HEK293 (cell line): ENCODE results near the gene RIPPLY2.

ENCODE experiments used
- PRDM1 ChIP-seq: fragments of 450-650 bp; formaldehyde crosslinking; IDR thresholded peaks from 2 replicates; pipeline ENCODE4; 2016; ENCODE audit warnings: missing biosample characterization, missing genetic modification characterization
- ZBTB20 ChIP-seq: fragments of 450-650 bp; formaldehyde crosslinking; IDR thresholded peaks from 2 replicates; pipeline ENCODE4 v1.5.1; 2016; ENCODE audit warnings: missing biosample characterization, missing genetic modification characterization
- ZBTB21 ChIP-seq: fragments of 450-650 bp; formaldehyde crosslinking; IDR thresholded peaks from 2 replicates; pipeline ENCODE4 v1.5.1; 2017; ENCODE audit warnings: missing biosample characterization, missing genetic modification characterization
- ZNF521 ChIP-seq: fragments of 450-650 bp; formaldehyde crosslinking; IDR thresholded peaks from 2 replicates; pipeline ENCODE4 v1.5.1; 2017; ENCODE audit warnings: missing biosample characterization, mild to moderate bottlenecking, missing genetic modification characterization
- ZNF561 ChIP-seq: fragments of 450-650 bp; IDR thresholded peaks from 2 replicates; pipeline ENCODE4 v1.5.1; 2018; ENCODE audit warnings: missing biosample characterization, missing genetic modification characterization, borderline replicate concordance
- TF ChIP-seq, protein P1 (sequence below): fragments of 450-650 bp; formaldehyde crosslinking; IDR thresholded peaks from 2 replicates; pipeline ENCODE4 v1.5.1; 2016; ENCODE audit warnings: missing biosample characterization, missing genetic modification characterization
- TF ChIP-seq, protein P2 (sequence below): fragments of 450-650 bp; formaldehyde crosslinking; IDR thresholded peaks from 2 replicates; pipeline ENCODE4 v1.5.1; 2016; ENCODE audit warnings: missing biosample characterization, missing genetic modification characterization, low read depth
- TF ChIP-seq, protein P3 (sequence below): fragments of 450-650 bp; formaldehyde crosslinking; conservative IDR thresholded peaks from 2 replicates; pipeline ENCODE4 v1.5.1; 2016; ENCODE audit warnings: low read depth, missing biosample characterization, missing genetic modification characterization
- TF ChIP-seq, protein P4 (sequence below): fragments of 450-650 bp; formaldehyde crosslinking; IDR thresholded peaks from 2 replicates; pipeline ENCODE4 v1.5.1; 2016; ENCODE audit warnings: missing biosample characterization, missing genetic modification characterization
- TF ChIP-seq, protein P5 (sequence below): fragments of 450-650 bp; formaldehyde crosslinking; IDR thresholded peaks from 2 replicates; pipeline ENCODE4 v1.5.1; 2016; ENCODE audit warnings: missing biosample characterization, missing genetic modification characterization
- TF ChIP-seq, protein P6 (sequence below): fragments of 450-650 bp; formaldehyde crosslinking; IDR thresholded peaks from 2 replicates; pipeline ENCODE4 v1.5.1; 2016; ENCODE audit warnings: missing biosample characterization, missing genetic modification characterization

DNA sequence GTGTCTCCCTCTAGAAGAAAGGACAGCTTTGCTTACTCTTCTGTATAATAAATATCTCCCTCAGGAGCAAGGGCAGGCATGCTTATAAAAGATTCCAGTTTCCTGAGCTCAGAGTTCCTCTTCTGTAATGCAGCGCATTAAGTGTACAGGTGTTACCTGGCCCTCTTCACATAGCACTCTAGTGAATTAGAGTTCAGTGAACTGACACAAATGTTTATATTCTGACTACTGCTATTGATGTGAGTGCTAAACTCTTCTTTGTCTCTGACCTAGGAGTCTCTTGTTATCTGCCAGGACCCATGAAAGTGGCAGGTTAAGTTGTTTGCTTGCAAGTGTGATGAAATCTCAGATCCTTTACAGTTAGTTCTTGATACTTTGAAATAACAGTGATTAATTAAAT is 39.9 kb downstream of the RIPPLY2 start:
- TF ChIP-seq, protein P1, sequence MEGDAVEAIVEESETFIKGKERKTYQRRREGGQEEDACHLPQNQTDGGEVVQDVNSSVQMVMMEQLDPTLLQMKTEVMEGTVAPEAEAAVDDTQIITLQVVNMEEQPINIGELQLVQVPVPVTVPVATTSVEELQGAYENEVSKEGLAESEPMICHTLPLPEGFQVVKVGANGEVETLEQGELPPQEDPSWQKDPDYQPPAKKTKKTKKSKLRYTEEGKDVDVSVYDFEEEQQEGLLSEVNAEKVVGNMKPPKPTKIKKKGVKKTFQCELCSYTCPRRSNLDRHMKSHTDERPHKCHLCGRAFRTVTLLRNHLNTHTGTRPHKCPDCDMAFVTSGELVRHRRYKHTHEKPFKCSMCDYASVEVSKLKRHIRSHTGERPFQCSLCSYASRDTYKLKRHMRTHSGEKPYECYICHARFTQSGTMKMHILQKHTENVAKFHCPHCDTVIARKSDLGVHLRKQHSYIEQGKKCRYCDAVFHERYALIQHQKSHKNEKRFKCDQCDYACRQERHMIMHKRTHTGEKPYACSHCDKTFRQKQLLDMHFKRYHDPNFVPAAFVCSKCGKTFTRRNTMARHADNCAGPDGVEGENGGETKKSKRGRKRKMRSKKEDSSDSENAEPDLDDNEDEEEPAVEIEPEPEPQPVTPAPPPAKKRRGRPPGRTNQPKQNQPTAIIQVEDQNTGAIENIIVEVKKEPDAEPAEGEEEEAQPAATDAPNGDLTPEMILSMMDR, result no peak
- no peak for TF ChIP-seq ZBTB21 (tag by site-specific recombination)
- no peak for TF ChIP-seq ZBTB20 (tag by site-specific recombination)
- TF ChIP-seq, protein P2, sequence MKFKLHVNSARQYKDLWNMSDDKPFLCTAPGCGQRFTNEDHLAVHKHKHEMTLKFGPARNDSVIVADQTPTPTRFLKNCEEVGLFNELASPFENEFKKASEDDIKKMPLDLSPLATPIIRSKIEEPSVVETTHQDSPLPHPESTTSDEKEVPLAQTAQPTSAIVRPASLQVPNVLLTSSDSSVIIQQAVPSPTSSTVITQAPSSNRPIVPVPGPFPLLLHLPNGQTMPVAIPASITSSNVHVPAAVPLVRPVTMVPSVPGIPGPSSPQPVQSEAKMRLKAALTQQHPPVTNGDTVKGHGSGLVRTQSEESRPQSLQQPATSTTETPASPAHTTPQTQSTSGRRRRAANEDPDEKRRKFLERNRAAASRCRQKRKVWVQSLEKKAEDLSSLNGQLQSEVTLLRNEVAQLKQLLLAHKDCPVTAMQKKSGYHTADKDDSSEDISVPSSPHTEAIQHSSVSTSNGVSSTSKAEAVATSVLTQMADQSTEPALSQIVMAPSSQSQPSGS (tag by site-specific recombination), result no peak
- TF ChIP-seq, protein P3, sequence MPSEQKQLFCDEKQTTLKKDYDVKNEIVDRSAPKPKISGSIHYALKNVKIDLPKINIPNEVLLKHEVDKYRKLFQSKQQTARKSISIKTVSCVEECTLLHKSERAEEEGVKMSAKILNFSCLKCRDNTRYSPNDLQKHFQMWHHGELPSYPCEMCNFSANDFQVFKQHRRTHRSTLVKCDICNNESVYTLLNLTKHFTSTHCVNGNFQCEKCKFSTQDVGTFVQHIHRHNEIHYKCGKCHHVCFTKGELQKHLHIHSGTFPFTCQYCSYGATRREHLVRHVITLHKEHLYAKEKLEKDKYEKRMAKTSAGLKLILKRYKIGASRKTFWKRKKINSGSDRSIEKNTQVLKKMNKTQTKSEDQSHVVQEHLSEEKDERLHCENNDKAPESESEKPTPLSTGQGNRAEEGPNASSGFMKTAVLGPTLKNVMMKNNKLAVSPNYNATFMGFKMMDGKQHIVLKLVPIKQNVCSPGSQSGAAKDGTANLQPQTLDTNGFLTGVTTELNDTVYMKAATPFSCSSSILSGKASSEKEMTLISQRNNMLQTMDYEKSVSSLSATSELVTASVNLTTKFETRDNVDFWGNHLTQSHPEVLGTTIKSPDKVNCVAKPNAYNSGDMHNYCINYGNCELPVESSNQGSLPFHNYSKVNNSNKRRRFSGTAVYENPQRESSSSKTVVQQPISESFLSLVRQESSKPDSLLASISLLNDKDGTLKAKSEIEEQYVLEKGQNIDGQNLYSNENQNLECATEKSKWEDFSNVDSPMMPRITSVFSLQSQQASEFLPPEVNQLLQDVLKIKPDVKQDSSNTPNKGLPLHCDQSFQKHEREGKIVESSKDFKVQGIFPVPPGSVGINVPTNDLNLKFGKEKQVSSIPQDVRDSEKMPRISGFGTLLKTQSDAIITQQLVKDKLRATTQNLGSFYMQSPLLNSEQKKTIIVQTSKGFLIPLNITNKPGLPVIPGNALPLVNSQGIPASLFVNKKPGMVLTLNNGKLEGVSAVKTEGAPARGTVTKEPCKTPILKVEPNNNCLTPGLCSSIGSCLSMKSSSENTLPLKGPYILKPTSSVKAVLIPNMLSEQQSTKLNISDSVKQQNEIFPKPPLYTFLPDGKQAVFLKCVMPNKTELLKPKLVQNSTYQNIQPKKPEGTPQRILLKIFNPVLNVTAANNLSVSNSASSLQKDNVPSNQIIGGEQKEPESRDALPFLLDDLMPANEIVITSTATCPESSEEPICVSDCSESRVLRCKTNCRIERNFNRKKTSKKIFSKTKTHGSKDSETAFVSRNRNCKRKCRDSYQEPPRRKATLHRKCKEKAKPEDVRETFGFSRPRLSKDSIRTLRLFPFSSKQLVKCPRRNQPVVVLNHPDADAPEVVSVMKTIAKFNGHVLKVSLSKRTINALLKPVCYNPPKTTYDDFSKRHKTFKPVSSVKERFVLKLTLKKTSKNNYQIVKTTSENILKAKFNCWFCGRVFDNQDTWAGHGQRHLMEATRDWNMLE (tag by site-specific recombination), result no peak
- TF ChIP-seq ZNF521 (tag by site-specific recombination), result no peak
- no peak for TF ChIP-seq PRDM1
- TF ChIP-seq, protein P4, sequence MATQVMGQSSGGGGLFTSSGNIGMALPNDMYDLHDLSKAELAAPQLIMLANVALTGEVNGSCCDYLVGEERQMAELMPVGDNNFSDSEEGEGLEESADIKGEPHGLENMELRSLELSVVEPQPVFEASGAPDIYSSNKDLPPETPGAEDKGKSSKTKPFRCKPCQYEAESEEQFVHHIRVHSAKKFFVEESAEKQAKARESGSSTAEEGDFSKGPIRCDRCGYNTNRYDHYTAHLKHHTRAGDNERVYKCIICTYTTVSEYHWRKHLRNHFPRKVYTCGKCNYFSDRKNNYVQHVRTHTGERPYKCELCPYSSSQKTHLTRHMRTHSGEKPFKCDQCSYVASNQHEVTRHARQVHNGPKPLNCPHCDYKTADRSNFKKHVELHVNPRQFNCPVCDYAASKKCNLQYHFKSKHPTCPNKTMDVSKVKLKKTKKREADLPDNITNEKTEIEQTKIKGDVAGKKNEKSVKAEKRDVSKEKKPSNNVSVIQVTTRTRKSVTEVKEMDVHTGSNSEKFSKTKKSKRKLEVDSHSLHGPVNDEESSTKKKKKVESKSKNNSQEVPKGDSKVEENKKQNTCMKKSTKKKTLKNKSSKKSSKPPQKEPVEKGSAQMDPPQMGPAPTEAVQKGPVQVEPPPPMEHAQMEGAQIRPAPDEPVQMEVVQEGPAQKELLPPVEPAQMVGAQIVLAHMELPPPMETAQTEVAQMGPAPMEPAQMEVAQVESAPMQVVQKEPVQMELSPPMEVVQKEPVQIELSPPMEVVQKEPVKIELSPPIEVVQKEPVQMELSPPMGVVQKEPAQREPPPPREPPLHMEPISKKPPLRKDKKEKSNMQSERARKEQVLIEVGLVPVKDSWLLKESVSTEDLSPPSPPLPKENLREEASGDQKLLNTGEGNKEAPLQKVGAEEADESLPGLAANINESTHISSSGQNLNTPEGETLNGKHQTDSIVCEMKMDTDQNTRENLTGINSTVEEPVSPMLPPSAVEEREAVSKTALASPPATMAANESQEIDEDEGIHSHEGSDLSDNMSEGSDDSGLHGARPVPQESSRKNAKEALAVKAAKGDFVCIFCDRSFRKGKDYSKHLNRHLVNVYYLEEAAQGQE (tag by site-specific recombination), result no peak
- TF ChIP-seq, protein P5, sequence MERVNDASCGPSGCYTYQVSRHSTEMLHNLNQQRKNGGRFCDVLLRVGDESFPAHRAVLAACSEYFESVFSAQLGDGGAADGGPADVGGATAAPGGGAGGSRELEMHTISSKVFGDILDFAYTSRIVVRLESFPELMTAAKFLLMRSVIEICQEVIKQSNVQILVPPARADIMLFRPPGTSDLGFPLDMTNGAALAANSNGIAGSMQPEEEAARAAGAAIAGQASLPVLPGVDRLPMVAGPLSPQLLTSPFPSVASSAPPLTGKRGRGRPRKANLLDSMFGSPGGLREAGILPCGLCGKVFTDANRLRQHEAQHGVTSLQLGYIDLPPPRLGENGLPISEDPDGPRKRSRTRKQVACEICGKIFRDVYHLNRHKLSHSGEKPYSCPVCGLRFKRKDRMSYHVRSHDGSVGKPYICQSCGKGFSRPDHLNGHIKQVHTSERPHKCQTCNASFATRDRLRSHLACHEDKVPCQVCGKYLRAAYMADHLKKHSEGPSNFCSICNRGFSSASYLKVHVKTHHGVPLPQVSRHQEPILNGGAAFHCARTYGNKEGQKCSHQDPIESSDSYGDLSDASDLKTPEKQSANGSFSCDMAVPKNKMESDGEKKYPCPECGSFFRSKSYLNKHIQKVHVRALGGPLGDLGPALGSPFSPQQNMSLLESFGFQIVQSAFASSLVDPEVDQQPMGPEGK (tag by site-specific recombination), result no peak
- TF ChIP-seq ZNF561, result no peak
- TF ChIP-seq, protein P6, sequence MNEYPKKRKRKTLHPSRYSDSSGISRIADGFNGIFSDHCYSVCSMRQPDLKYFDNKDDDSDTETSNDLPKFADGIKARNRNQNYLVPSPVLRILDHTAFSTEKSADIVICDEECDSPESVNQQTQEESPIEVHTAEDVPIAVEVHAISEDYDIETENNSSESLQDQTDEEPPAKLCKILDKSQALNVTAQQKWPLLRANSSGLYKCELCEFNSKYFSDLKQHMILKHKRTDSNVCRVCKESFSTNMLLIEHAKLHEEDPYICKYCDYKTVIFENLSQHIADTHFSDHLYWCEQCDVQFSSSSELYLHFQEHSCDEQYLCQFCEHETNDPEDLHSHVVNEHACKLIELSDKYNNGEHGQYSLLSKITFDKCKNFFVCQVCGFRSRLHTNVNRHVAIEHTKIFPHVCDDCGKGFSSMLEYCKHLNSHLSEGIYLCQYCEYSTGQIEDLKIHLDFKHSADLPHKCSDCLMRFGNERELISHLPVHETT (tag by site-specific recombination), result no peak
